Measurements from ENCODE around the gene CLTCL1. TPM values are rescaled to one million over a fixed set of nuclear protein-coding genes. Genes with fewer than 3 reads are reported as not detected.

Gene CLTCL1
- total and polyA plus RNA-seq, 9 of the 15 experiments (the other 6 are each of a cell fraction or from before 2014, with no cell fraction given): 1.1 to 11.7 (median 5.0) TPM

- TF ChIP-seq, protein P1, sequence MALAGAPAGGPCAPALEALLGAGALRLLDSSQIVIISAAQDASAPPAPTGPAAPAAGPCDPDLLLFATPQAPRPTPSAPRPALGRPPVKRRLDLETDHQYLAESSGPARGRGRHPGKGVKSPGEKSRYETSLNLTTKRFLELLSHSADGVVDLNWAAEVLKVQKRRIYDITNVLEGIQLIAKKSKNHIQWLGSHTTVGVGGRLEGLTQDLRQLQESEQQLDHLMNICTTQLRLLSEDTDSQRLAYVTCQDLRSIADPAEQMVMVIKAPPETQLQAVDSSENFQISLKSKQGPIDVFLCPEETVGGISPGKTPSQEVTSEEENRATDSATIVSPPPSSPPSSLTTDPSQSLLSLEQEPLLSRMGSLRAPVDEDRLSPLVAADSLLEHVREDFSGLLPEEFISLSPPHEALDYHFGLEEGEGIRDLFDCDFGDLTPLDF (CRISPR knock-in tag; IDR thresholded peaks at IDR 0.05): 0 out of 2 replicates have a peak, but pooled peaks have one; percentile 30
- TF ChIP-seq NFE2 (IDR thresholded peaks at IDR 0.05; ENCODE audit: low read depth) (no peak), SLC30A9 (CRISPR knock-in tag; IDR thresholded peaks at IDR 0.05) (no peak), HDAC8 (tag; IDR thresholded peaks at IDR 0.05) (0 out of 2 replicates have a peak, but pooled peaks have one; percentile 13), CHD1 (IDR thresholded peaks at IDR 0.05; ENCODE audit: low read length) (peak; percentile 52), KDM5B (IDR thresholded peaks at IDR 0.05; ENCODE audit: insufficient replicate concordance, low read depth, low read length) (peak; percentile 74), TRIM24 (IDR thresholded peaks at IDR 0.05) (no peak), MYC (IDR thresholded peaks at IDR 0.05; ENCODE audit: low read depth, low read length) (0 out of 2 replicates have a peak, but pooled peaks have one; percentile 8), MYC (CRISPR knock-in tag; IDR thresholded peaks at IDR 0.05; ENCODE audit: borderline replicate concordance, low read depth) (peak; percentile 36; the same call in 1 of the 2 replicates), REST (IDR thresholded peaks at IDR 0.05; ENCODE audit: borderline replicate concordance) (no peak), REST (CRISPR knock-in tag; IDR thresholded peaks at IDR 0.05; ENCODE audit: low read depth) (peak; percentile 14; the same call in 1 of the 2 replicates), E2F4 (CRISPR knock-in tag; IDR thresholded peaks at IDR 0.05; ENCODE audit: low read depth) (no peak), PTRF (tag; IDR thresholded peaks at IDR 0.05) (no peak), ZNF75A (CRISPR knock-in tag; IDR thresholded peaks at IDR 0.05) (no peak), RBM22 (IDR thresholded peaks at IDR 0.05; ENCODE audit: low read depth, low read length, poor library complexity, severe bottlenecking) (no peak), MCM3 (IDR thresholded peaks at IDR 0.05) (no peak), CBX2 (IDR thresholded peaks at IDR 0.05; ENCODE audit: insufficient read depth, low read length, poor library complexity, severe bottlenecking) (no peak)
These were observed 117.2 kb downstream of the CLTCL1 start (continued) for GRCh38 chr22:19174106-19175025.
